HG03442 (cell line): ENCODE results near the gene STPG3.
"Not testable (repeated sequence)": the region's sequence is repeated elsewhere in the genome, so short reads cannot be mapped to it uniquely, and the experiment has no call there.

ENCODE experiments used
- ATAC-seq: cut with Tn5 transposase; IDR thresholded peaks from one replicate; pipeline ENCODE4 v1.9.1; 2021; ENCODE audit warnings: mild to moderate bottlenecking, moderate library complexity; ENCODE audit not compliant: unreplicated experiment

The STPG3 gene

DNA sequence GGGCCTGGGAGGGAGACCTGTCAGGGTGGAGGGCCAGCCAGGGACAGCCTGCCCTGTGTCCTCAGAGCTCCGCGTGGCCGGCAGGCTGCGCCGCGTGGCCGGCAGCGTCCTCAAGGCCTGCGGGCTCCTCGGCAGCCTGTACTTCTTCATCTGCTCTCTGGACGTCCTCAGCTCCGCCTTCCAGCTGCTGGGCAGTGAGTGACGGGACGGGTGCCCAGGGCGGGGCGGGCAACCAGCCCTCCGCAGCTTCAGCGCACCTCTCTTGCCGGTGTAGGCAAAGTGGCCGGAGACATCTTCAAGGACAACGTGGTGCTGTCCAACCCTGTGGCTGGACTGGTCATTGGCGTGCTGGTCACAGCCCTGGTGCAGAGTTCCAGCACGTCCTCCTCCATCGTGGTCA, 18.6 kb upstream of the STPG3 start:
- no peak for ATAC-seq

DNA sequence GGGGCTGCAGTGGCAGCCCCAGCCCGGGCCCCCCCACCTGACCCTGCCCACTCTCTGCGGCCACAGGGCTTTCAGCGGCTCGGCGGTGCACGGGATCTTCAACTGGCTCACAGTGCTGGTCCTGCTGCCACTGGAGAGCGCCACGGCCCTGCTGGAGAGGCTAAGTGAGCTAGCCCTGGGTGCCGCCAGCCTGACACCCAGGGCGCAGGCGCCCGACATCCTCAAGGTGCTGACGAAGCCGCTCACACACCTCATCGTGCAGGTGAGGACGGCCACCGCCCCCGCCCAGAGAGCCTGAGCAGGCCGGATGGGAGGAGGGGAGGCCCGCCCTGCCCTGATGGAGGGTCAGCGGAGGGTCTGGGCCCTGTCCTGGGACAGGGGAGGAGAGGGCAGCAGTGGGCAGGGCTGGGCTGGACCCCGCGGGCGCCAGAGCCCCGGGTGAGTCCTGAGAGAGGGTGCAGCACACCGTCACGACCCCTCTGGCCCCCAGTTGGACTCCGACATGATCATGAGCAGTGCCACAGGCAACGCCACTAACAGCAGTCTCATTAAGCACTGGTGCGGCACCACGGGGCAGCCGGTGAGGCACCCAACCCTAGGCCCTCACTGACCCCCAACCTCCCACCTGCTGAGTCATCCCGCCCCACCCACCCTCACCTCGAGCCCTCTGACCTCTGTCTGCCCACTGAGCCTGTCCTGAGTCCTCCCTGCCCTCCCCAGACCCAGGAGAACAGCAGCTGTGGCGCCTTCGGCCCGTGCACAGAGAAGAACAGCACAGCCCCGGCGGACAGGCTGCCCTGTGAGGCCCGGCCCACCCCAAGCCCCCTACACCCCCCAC, 17.7 kb upstream of the STPG3 start:
- ATAC-seq: no peak

DNA sequence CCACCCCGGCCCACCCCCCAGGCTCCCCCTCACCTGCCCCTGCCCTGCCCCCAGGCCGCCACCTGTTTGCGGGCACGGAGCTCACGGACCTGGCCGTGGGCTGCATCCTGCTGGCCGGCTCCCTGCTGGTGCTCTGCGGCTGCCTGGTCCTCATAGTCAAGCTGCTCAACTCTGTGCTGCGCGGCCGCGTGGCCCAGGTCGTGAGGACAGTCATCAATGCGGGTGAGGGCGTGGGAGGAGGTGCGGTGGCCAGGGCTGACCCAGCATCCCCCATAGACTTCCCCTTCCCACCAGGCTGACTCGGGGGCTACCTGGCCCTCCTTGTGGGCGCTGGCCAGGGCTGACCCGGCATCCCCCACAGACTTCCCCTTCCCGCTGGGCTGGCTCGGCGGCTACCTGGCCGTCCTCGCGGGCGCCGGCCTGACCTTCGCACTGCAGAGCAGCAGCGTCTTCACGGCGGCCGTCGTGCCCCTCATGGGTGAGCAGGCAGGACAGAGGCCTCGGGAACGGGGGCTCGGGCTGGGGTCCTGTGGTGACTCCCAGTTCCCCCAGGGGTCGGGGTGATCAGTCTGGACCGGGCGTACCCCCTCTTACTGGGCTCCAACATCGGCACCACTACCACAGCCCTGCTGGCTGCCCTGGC, 16.9 kb upstream of the STPG3 start:
- ATAC-seq: no peak

DNA sequence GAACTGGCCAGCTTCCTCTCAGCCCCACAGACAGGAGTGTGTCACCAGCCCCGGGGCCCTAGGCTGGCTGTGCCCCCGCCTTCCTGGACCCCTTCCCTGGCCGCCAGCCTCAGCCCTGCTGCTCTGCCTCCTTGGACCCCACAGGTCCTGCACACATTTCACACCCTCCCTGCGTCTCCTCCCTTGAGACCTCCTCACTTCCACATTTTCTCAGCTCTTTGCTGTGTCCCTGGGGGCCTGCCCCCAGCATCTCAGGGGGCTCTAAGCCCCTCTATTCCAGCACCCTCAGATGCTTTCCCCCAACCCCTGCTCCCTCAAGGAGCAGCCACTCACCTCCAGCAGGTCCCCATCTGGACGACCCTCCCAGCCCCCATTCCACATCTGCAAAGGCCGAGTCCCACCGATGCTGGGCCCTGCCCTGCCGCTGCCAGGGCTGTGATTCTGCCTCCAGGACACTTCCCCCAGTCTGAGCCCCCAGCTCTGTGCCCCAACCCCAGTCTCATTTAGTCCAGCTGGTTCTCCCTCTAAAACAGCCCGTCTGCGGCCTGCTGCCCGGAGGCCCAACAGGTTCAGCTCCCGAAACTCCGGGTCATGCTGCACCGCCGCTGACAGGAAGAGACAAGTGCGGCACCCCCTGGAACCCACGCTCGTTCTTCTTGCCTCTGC, 16.2 kb upstream of the STPG3 start:
- ATAC-seq: no peak

DNA sequence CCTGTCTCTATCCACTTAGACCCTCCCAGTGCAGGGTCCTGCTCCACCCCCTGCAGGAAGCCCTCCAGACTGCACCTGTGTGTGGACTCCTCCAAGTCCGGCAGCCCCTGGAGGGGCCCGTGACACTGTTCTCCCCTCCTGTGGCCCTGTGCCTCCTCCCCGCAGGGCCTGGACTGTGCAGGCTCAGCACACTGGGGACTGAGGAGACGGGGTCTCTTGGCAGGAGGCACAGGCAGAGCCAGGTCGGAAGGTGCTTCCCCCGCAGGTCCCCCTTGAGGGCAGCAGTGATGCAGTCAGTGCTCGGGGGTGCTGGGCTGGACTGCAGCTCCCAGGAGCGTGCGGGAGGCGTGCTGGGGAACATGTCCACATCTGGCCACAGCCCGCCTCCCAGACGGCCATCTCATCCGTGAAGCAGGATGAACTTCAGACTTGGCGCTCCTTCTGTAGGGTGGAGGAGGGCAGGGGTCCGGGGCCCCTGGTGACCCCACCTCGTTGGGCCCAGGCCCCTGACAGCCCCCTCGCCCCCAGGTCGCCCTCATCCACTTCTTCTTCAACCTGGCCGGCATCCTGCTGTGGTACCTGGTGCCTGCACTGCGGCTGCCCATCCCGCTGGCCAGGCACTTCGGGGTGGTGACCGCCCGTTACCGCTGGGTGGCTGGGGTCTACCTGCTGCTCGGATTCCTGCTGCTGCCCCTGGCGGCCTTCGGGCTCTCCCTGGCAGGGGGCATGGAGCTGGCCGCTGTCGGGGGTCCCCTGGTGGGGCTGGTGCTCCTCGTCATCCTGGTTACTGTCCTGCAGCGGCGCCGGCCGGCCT, 15.5 kb upstream of the STPG3 start:
- no peak for ATAC-seq

DNA sequence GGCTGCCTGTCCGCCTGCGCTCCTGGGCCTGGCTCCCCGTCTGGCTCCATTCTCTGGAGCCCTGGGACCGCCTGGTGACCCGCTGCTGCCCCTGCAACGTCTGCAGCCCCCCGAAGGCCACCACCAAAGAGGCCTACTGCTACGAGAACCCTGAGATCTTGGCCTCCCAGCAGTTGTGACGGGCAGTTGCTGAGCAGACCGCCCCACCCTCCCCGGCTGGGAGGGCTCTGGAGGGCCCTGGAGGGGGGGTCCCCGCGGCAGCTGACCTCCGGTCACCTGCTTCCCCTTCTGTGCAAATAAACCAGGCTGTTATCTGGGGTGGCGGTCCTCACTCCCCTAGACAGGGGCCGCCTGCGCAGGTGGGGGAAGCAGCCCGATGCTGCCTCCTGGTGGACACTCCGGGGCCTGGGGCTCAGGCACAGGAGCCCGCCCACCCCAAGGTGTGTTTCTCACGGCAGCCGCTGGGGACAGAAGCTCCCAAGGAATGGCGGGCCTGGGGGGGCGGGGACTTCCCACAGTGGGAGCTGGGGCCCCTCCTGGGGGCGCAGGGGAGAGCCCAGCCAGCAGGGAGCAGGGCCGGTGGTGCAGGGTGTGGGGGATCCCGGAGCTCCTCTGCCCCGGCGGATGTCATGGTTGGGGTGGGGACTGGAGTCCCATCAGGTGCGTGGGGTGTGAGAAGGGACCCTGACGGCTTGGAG, 14.7 kb upstream of the STPG3 start:
- ATAC-seq: no peak

DNA sequence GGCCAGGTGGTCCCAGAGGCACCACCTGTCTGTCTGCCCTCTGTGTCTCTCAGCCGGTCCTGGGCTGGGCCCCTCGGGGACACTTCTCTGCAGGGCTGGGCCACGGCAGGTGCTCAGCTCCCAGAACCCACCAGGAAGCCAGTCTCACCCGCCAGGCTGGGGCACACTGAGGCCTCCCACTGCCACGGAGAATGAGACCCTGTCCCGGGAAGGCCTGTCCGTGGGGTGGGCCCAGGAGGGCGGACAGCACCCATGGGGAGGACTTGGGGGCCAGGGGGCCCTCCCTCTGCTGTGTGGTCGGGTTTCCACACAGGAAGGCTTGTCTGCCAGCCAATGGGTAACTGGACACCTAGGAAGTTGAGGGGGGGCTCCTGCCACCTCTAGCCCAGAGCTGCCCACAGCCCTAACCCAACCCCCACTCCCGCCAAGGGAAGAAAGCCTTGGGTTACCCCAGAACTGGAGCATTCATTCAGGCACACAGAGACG, 14.1 kb upstream of the STPG3 start:
- no peak for ATAC-seq

DNA sequence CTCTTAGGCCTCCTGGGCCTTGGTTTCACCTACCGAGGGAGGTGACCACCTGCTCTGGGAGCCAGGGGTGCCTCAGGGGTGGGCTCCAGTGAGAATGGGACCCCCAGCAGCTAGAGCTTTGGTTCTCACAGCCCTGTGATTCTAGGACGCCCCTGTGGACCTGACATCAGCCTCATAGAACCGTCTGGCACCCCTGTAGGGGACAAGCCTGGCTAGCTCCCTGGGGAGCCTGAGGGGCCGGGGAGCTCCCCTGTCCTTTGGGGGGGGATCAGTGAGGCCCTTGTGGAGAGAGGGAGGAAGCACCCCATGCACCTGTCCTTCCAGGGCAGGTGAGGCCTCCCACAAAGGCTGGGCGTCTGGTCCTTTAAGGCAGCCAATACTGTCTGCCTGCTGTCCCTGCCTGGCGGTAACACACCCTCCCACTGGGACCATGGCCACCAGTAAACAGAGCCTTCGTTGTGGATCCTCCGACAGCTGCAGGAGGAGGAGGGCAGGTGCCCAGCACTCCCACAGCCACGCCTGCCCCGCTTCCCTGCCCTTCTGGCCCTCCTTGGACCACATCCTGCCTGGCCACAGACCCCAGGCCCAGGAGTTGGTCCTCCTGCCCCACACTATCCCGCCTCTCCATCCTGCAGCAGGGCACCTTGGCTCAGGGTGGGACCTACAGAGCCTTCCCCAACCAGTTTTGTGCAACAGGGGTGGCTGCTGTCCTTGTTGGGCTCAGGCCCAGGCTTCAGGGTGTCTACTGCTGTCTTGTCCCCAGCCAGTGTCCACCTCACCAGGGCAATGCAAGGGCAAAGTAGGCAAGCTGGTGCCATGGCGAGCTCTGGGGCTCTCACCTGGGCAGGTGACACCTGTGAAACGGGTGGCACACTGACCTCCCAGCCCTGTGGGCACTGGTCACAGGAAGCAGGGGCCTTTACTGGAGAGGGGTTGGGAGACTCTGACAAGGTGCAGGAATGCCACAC, 13.0 kb upstream of the STPG3 start:
- no peak for ATAC-seq

DNA sequence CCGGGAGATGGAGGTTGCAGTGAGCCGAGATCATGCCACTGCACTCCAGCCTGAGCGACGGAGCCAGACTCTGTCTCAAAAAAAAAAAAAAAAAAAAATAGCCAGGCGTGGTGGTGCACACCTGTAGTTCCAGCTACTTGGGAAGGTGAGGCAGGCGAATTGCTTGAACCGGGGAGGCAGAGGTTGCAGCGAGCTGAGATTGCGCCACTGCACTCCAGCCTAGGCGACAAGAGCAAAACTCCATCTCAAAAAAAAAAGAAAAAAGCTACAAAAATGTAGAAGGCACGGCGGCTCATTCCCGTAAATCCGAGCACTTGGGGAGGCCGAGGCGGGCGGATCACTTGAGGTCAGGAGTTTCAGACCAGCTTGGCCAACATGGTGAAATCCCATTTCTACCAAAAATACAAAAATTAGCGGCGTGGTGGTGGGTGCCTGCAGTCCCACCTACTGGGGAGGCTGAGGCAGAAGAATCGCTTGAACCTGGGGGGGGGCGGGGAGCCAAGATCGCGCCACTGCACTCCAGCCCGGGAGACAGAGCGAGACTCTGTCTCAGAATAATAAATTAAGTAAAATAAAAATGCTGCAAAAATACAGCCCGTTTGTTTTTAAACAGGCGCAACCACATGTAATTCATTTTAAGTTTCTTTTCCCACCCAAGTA, 11.4 kb upstream of the STPG3 start:
- ATAC-seq: not testable (repeated sequence)

DNA sequence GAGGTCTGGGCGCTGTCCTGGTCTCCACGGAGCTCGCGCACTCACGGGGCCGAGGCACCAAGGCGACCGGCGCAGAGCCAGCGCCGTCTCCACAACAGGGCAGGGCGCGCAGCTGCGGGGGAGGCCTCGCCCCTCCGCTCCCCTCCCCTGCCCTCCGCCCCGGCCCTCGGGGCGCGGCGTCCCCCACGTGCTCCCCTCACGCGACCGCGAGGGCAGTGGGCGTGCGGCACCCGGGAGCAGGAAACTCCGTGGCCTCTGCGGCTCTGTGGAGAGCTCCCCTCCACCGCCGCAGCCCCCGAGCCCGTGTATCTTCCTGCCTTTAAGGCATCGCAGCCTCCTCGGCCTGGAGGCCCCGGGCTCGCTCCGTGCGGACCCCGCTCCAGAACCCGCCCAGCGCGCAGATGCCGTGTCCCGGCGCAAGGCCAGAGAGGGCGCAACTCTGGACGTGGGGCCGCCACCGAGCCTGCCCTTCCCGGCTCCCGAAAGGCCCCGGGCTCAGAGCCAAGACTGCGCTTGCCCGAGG, 10.7 kb upstream of the STPG3 start:
- ATAC-seq: peak; percentile 12

DNA sequence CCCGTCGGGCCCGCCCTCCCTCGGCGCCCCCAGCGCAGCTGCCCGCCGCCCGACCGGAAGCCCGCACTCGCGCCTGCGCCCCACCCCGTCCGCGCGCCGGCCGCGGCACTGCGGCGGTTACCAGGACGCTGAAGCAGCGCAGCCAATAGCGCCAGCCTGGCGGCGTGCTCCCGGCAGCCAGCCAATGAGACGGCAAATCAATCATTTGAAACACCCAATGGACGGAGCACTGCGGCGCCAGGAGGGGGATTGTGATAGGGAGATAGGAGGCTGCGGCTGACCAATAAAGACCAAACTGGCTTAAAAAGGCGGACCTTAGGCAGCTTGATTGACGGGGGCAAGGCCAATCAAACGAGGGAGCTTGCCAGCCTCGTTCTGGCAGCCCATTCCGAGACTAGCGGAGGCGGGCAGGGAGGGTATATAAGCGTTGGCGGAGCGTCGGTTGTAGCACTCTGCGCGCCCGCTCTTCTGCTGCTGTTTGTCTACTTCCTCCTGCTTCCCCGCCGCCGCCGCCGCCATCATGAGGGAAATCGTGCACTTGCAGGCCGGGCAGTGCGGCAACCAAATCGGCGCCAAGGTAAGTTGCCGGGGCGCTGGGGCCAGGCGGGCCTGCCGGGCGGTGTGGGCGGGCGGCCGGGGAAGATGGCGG, 10.1 kb upstream of the STPG3 start, which contains the start of gene TUBB4B:
Gene TUBB4B (plus strand): TSS at position 447 of the 649 bp plus-strand sequence. CDS start 74 bp downstream, at position 521.
- peak; percentile 65 for ATAC-seq

DNA sequence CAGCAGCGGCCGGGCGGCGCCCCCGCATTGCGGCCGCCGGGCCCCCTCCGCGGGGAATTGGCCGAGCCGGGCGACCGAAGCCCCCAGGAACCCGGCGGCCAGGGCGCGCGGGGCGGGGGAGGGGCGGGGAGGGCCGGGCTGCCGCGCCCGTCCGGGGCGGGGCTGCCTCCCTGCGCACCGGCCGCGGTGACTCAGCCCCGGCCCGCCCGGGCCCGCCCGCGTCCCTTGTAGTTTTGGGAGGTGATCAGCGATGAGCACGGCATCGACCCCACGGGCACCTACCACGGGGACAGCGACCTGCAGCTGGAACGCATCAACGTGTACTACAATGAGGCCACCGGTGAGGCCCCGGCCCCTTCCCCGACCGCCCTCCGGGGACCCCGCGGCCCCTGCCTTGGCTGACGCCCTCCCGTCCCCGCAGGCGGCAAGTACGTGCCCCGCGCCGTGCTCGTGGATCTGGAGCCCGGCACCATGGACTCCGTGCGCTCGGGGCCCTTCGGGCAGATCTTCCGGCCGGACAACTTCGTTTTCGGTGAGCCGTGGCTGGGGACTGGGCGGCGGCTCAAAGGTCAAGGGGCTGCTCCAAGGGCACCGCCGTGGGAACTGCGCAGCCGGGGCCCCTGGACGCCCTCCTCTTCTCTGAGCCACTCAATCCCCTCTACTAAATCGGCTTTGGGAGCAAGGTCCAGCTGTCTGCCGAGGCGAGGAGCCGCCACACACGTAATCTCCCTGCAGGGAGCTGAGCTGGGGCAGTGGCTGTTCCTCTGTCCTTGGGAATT, 9.4 kb upstream of the STPG3 start:
- no peak for ATAC-seq

DNA sequence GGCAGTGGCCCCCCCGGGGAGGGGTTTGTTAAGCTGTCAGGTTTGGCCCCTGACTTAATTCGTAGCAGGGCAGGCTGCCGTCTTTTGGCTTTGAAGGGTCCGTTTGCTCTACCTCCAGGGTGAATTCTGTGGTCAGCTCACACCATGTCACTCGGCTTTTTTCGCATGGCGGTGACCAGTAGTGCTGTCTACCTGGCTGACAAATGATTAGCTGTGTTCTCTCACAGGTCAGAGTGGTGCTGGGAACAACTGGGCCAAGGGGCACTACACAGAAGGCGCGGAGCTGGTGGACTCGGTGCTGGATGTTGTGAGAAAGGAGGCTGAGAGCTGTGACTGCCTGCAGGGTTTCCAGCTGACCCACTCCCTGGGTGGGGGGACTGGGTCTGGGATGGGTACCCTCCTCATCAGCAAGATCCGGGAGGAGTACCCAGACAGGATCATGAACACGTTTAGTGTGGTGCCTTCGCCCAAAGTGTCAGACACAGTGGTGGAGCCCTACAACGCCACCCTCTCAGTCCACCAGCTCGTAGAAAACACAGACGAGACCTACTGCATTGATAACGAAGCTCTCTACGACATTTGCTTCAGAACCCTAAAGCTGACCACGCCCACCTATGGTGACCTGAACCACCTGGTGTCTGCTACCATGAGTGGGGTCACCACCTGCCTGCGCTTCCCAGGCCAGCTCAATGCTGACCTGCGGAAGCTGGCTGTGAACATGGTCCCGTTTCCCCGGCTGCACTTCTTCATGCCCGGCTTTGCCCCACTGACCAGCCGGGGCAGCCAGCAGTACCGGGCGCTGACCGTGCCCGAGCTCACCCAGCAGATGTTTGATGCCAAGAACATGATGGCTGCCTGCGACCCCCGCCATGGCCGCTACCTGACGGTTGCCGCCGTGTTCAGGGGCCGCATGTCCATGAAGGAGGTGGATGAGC, 8.6 kb upstream of the STPG3 start:
- ATAC-seq: no peak

DNA sequence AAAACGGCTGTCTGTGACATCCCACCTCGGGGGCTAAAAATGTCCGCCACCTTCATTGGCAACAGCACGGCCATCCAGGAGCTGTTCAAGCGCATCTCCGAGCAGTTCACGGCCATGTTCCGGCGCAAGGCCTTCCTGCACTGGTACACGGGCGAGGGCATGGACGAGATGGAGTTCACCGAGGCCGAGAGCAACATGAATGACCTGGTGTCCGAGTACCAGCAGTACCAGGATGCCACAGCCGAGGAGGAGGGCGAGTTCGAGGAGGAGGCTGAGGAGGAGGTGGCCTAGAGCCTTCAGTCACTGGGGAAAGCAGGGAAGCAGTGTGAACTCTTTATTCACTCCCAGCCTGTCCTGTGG, 7.8 kb upstream of the STPG3 start:
- not testable (repeated sequence) for ATAC-seq

DNA sequence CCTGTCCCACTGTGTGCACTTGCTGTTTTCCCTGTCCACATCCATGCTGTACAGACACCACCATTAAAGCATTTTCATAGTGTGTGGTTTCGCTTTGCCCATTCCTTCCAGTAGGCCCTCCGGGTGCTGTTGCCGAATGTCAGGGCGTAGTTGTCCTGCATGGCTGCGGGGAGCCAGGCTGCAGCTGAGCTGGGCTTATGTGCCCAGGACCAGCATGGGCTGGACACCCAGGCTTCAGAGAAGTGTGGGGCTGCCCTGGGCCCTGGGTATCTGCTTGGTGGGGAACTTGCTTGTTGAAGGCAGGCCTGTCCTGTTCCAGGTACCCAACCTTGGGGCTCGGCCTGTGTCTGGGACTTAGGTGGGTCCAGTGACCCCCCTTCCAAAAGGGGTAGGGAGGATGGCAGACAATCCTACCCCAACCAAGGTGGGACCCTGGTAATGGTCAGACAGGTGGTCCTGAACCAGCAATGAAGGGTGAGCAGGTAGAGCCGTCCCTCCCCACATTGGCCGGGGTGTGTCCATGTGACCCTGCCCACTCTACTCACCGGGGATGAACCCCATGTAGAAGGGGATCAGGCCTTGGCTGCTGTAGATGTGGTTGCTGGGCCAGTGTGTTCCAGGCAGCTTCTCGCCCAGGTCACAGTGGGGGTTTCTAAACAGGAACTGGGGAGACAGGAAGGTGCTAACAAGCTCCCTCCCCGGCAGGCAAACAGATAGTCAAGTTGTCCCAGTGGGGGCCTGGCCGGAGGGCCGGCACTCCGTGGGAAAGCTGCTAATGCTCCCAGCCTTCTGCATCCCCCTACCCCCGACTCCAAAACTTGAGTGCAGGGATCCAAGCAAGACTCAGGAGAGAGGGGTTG, 7.2 kb upstream of the STPG3 start:
- no peak for ATAC-seq
